Pancreas (tissue), 10 donors: Measurements from ENCODE around the gene DIP2B. TPM values are rescaled to one million over a fixed set of nuclear protein-coding genes. Genes with fewer than 3 reads are reported as not detected.

Experiments used
- ATAC-seq, 4 donors: fragments of 200-7000 bp; cut with Tn5 transposase; one replicate each; pipeline versions ENCODE4 v1.8.0 to v1.9.1; 2020; ENCODE audit warnings: mild to moderate bottlenecking in 4 of 4, moderate library complexity in 4 of 4
- DNase-seq, 6 donors: peaks; one replicate each; pipeline ENCODE4 v3.0.0-alpha.2; 2020
- FAIRE-seq: peaks from 2 replicates; lab custom pipeline; 2012; peaks lifted over from hg19 to GRCh38; lab: Jason Lieb, UNC
- H3K27ac ChIP-seq, 4 donors: fragments of 200-600 bp; sonication (generic); 1 replicate in 3 of 4; 2 replicates in 1 of 4; pipeline versions ENCODE4 v1.5.0 to v1.8.0; 2020
- H3K27me3 ChIP-seq, 4 donors: fragments of 200-600 bp; one replicate each; pipeline ENCODE4 v1.8.0; 2021
- H3K36me3 ChIP-seq, 3 donors: fragments of 200-600 bp; sonication (generic) in 1 of 3; one replicate each; pipeline versions ENCODE4 v1.5.0 to v1.8.0; 2020 to 2021
- H3K4me1 ChIP-seq, 3 donors: fragments of 200-600 bp; one replicate each; pipeline ENCODE4 v1.8.0; 2021
- H3K4me3 ChIP-seq, 4 donors: fragments of 200-600 bp; sonication (generic) in 2 of 4; one replicate each; pipeline versions ENCODE4 v1.5.0 to v1.8.0; 2020 to 2021
- H3K9me3 ChIP-seq, 4 donors: fragments of 200-600 bp; one replicate each; pipeline ENCODE4 v1.8.0; 2021
- WGBS, 2 donors: extraction: QIAGEN DNeasy Blood & Tissue Kit; methylation state at CpG; one replicate each; pipeline ENCODE4 v1.1.7; 2013; 5-methylcytosine and 5-hydroxymethylcytosine counted together
- intact Hi-C, 3 donors: fragments of 100-400 bp; cut with DNase I; formaldehyde crosslinking; loops; one replicate each; pipeline versions ENCODE4 v1.11.1 to v1.14.2; 2022
- polyA plus RNA-seq, 2 donors: library from polyadenylated mRNA; stranded (reverse); fragments of 200-250 nt; gene quantifications; one replicate each; pipeline ENCODE4 v1.2.3, GENCODE V29; 2013
- total RNA-seq, 6 donors: library from RNA; stranded (reverse); fragmentation: NEBNext Ultra II Directional in 4 of 6; extraction: Animal tissue kit (Norgen Biotek cat#: 25700) in 4 of 6; gene quantifications; one replicate each; pipeline versions ENCODE4 v1.2.1 to v1.2.4, GENCODE V29; 2021 to 2023
- TF ChIP-seq, protein P1 (sequence below), 4 donors: fragments of 200-600 bp; sonication (generic) in 3 of 4; IDR thresholded peaks; one replicate each; pipeline versions ENCODE4 v1.5.0 to v1.8.0; 2021; ENCODE audit warnings: antibody characterized with exemption in 4 of 4
- donor health status: healthy with polysubstance abuse.
- donor health status: DM: no; HTN: no; CAD: no; lungs with moderate emphysema.
- donor health status: DM: no; HTN: no; CAD: no.
- donor health status: control.
- donor health status: control.
- donor health status: Bipolar disorder and iron deficiency.
- donor health status: DM: yes; HTN: yes; CAD: no.
- donor health status: DM: no; HTN: no; CAD: no.
- donor health status: DM: no; HTN: no; CAD: no.
- donor health status: DM: yes; HTN: yes; CAD: no.

The DIP2B gene
- total and polyA plus RNA-seq, 8 donors = 3.2 to 15.9 (median 9.2) TPM

GRCh38 chr12:50778663-50779590 lies 274.1 kb downstream of the DIP2B start:
- H3K36me3 ChIP-seq = peaks cover 0 to 15% (median 4%) of the 10 kb centered on the region in 3 donors
- intact Hi-C loops = no loop called here
- FAIRE-seq = no peak
- TF ChIP-seq, protein P1, sequence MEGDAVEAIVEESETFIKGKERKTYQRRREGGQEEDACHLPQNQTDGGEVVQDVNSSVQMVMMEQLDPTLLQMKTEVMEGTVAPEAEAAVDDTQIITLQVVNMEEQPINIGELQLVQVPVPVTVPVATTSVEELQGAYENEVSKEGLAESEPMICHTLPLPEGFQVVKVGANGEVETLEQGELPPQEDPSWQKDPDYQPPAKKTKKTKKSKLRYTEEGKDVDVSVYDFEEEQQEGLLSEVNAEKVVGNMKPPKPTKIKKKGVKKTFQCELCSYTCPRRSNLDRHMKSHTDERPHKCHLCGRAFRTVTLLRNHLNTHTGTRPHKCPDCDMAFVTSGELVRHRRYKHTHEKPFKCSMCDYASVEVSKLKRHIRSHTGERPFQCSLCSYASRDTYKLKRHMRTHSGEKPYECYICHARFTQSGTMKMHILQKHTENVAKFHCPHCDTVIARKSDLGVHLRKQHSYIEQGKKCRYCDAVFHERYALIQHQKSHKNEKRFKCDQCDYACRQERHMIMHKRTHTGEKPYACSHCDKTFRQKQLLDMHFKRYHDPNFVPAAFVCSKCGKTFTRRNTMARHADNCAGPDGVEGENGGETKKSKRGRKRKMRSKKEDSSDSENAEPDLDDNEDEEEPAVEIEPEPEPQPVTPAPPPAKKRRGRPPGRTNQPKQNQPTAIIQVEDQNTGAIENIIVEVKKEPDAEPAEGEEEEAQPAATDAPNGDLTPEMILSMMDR (IDR thresholded peaks at IDR 0.05) = no peak
- ATAC-seq = no peak
- H3K27ac ChIP-seq = no peak overlapping the region
- H3K27me3 ChIP-seq = no peaks in the 10 kb centered on the region
- H3K9me3 ChIP-seq = no peaks in the 10 kb centered on the region
- DNase-seq = no peak
- H3K4me3 ChIP-seq = no peak overlapping the region
- H3K4me1 ChIP-seq = no peaks in the 10 kb centered on the region
- 90 to 98% methylated on average over 8 of the region's 8 CpGs for WGBS, 2 donors

DNA sequence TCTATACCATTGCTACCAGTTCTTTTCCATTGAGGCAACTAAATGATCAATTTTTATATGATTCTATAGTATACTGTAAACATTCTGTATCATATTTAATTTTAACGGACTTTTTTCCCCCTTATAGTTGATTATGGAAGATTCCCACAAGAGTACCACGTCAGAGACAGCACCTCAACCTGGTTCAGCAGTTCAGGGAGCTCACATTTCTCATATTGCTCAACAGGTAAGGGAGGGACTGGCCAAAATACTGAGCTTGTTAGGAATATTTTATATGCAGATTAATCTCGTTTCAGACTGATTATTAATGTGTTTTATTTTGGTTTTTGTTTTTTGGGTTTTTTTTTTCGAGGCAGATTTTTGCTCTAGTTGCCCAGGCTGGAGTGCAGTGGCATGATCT lies 275.2 kb downstream of the DIP2B start:
- Histone ChIP-seq H3K27me3 (no peaks in the 10 kb centered on the region), H3K4me3 (no peak overlapping the region), H3K27ac (no peak overlapping the region), H3K36me3 (peaks cover 0 to 15% (median 4%) of the 10 kb centered on the region in 3 donors), H3K9me3 (no peaks in the 10 kb centered on the region), H3K4me1 (no peaks in the 10 kb centered on the region)
- ATAC-seq (no peak), FAIRE-seq (no peak), DNase-seq (no peak)
- TF ChIP-seq, protein P1 (IDR thresholded peaks at IDR 0.05) = no peak
- WGBS, 2 donors = 90 to 91% methylated on average over 4 of the region's 4 CpGs
- intact Hi-C loops = no loop called here

GRCh38 chr12:50784501-50784900 lies 279.7 kb downstream of the DIP2B start:
- ATAC-seq = no peak
- Histone ChIP-seq H3K27me3 (no peaks in the 10 kb centered on the region), H3K36me3 (peaks cover 0 to 15% (median 4%) of the 10 kb centered on the region in 3 donors), H3K4me3 (no peak overlapping the region), H3K27ac (no peak overlapping the region), H3K4me1 (no peaks in the 10 kb centered on the region), H3K9me3 (no peaks in the 10 kb centered on the region)
- TF ChIP-seq, protein P1 (IDR thresholded peaks at IDR 0.05) = no peak
- intact Hi-C loops = no loop called here
- WGBS, 2 donors = 95% methylated on average over 4 of the region's 4 CpGs
- DNase-seq = no peak
- FAIRE-seq = no peak

- FAIRE-seq (no peak), ATAC-seq (no peak), DNase-seq (no peak)
- TF ChIP-seq, protein P1 (IDR thresholded peaks at IDR 0.05) = no peak
- Histone ChIP-seq H3K9me3 (no peaks in the 10 kb centered on the region), H3K4me3 (no peak overlapping the region), H3K27ac (no peak overlapping the region), H3K4me1 (no peaks in the 10 kb centered on the region), H3K27me3 (no peaks in the 10 kb centered on the region), H3K36me3 (peaks cover 0 to 15% (median 4%) of the 10 kb centered on the region in 3 donors)
- intact Hi-C loops = no loop called here
- WGBS, 2 donors = 98% methylated on average over 3 of the region's 3 CpGs
These were observed 280.7 kb downstream of the DIP2B start for GRCh38 chr12:50785406-50786001.
